Activated CD4-positive, alpha-beta memory T cell treated with anti-CD3 and anti-CD28 coated beads, Interleukin-2, amount 10 ng/mL, durations not matched to agents 7 days and 5 days (primary cell): Measurements from ENCODE around the gene ARAP1. TPM values are rescaled to one million over a fixed set of nuclear protein-coding genes. Genes with fewer than 3 reads are reported as not detected.
A peak's percentile ranks its signal among the peaks of the same experiment; 100 is the strongest.
"Not testable (repeated sequence)": the region's sequence is repeated elsewhere in the genome, so short reads cannot be mapped to it uniquely, and the experiment has no call there.

Experiments
- CTCF ChIA-PET: fragments of 350-600 bp; sonication (Branson Sonifier 250); formaldehyde crosslinking; loops from one replicate; lab custom pipeline; 2021; ENCODE audit warnings: antibody characterized with exemption, inconsistent platforms; lab: Charles Lee
- POLR2A ChIA-PET: fragments of 350-600 bp; sonication (Branson Sonifier 250); formaldehyde crosslinking; loops from one replicate; lab custom pipeline; 2021; ENCODE audit warnings: antibody characterized with exemption; lab: Charles Lee
- DNase-seq: peaks from one replicate; pipeline ENCODE4 v3.0.0-alpha.2; 2020
- H3K27ac Mint-ChIP-seq: one replicate; pipeline ENCODE4 v1.8.0; 2021; ENCODE audit warnings: mild to moderate bottlenecking, mixed read lengths
- H3K27me3 Mint-ChIP-seq: one replicate; pipeline ENCODE4 v1.8.0; 2021; ENCODE audit warnings: mixed read lengths
- H3K36me3 Mint-ChIP-seq: one replicate; pipeline ENCODE4 v1.8.0; 2021; ENCODE audit warnings: low read depth, mixed read lengths
- H3K4me1 Mint-ChIP-seq: one replicate; pipeline ENCODE4 v1.8.0; 2021; ENCODE audit warnings: mixed read lengths
- H3K4me3 Mint-ChIP-seq: one replicate; pipeline ENCODE4 v1.8.0; 2021; ENCODE audit warnings: mild to moderate bottlenecking, mixed read lengths
- H3K9me3 Mint-ChIP-seq: one replicate; pipeline ENCODE4 v1.8.0; 2021; ENCODE audit warnings: mixed read lengths
- total RNA-seq, 2 experiments: library from RNA; stranded (reverse); gene quantifications; one replicate each; pipeline ENCODE4 v1.2.3, GENCODE V29; 2021

ARAP1 gene
- total RNA-seq, result 100 to 1,000 TPM; 108 to 109 TPM

DNA sequence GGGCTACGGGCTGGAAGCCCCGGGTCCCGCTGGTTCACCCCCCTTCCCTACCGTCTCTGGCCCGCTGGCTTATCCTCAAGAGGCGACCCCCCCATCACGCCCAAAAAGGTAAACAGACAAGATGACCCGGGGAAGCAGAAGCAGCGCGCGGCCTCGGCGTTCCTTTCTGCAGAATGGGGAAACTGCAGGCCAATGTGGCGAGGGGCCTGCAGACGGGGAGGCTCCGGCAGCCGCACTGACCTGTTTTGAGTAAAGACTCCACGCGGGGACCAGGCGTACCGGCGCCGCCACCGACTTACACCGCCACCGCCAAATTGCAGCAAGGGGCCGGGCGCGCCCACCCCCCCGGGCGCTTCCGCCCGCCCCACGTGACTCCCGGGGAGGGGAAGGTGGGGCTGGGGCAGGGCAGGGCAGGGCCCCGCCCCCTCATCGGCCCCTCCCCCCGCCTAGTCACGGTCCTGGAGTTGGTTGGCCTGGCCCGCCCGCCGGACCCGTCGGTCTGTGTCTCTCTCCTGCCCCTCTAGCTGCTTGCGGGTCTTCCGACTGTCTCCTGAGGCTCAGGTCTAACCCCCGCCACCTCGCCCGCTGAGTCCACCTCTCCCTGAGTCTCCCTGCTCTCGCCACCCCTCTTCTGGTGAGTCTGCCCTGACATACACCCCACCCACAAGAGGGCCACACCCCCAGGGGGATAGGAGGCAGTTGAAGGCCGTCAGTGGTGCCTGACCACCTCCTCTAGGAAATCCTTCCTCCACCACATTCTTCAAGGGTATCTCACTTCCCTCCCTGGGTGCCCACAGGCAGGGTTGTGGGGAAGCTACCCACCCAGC, at the start of gene ARAP1:
Gene ARAP1, minus strand, starts transcription at position 321 of the 827 bp plus-strand sequence. CDS start 25,280 bp downstream, outside the sequence.
- peak; percentile 84 for DNase-seq
- Mint-ChIP-seq H3K27ac (peak within 1 kb of the TSS; percentile 87), H3K27me3 (no peaks in the 10 kb centered on the region), H3K4me3 (peak within 1 kb of the TSS; percentile 85), H3K9me3 (no peaks in the 10 kb centered on the region), H3K36me3 (peaks cover 4% of the 10 kb centered on the region), H3K4me1 (peaks cover 42% of the 10 kb centered on the region)
- ChIA-PET POLR2A (interaction anchor here (1.0 to 1.4 kb wide), 3 partner anchors 16 to 61 kb away, joined by 3 to 8 read pairs (median 3); no protein-coding TSS in a partner anchor), CTCF (no interaction called here)

DNA sequence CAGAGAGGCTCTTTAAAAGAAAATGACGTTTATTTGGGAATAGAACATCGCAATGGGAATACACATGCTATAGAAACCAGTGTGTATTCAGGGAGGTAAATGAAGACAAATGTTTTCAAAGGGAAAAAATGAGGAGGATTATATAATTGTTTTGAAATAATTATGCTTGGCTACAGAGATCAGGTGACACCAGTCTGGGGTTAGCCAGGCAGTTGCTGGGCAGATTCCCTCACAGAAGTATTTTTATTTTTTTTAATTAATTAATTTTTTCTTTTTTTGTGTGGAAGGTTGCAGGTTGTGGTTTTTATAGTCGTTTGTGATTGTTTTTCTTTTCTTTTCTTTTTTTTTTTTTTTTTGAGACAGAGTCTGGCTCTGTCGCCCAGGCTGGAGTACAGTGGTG, 47.2 kb upstream of the ARAP1 start:
- Mint-ChIP-seq H3K4me1 (peaks cover 5% of the 10 kb centered on the region), H3K27me3 (no peaks in the 10 kb centered on the region), H3K27ac (no peak overlapping the region), H3K4me3 (no peak overlapping the region), H3K36me3 (peaks cover 4% of the 10 kb centered on the region), H3K9me3 (no peaks in the 10 kb centered on the region)
- DNase-seq, result no peak
- ChIA-PET CTCF (no interaction called here), POLR2A (interaction anchor here (1.1 kb wide), 1 partner anchor 75 kb away, joined by 3 read pairs; no protein-coding TSS in a partner anchor)

DNA sequence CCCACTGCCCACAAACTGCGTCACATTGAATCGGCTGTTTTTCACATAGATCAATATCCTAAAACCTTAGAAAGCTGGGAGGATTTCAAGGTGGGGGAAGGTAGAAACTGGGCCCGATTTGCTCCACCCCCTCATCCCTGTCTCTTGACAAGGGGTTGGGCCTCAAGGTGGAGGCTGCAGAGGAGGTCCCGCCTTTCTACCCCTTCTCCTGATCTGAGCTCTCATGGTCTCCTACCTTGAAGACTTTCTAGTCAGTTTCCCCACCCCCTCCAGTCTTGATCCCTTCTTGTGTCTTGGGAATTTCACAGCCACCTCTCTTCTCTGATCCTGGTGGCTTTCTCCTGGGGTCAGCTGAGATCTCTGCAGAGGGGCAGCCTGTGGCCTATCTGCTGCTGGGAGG, 46.2 kb upstream of the ARAP1 start:
- Mint-ChIP-seq H3K27me3 (no peaks in the 10 kb centered on the region), H3K4me1 (peaks cover 11% of the 10 kb centered on the region), H3K9me3 (no peaks in the 10 kb centered on the region), H3K4me3 (no peak overlapping the region), H3K27ac (no peak overlapping the region), H3K36me3 (peaks cover 4% of the 10 kb centered on the region)
- CTCF ChIA-PET, result interaction anchor here (0.6 kb wide), 1 partner anchor 12 kb away, joined by 9 read pairs; no protein-coding TSS in a partner anchor
- DNase-seq, result no peak
- POLR2A ChIA-PET, result interaction anchor here (0.8 to 1.3 kb wide), 4 partner anchors 12 to 73 kb away, joined by 4 to 5 read pairs (median 4); no protein-coding TSS in a partner anchor

DNA sequence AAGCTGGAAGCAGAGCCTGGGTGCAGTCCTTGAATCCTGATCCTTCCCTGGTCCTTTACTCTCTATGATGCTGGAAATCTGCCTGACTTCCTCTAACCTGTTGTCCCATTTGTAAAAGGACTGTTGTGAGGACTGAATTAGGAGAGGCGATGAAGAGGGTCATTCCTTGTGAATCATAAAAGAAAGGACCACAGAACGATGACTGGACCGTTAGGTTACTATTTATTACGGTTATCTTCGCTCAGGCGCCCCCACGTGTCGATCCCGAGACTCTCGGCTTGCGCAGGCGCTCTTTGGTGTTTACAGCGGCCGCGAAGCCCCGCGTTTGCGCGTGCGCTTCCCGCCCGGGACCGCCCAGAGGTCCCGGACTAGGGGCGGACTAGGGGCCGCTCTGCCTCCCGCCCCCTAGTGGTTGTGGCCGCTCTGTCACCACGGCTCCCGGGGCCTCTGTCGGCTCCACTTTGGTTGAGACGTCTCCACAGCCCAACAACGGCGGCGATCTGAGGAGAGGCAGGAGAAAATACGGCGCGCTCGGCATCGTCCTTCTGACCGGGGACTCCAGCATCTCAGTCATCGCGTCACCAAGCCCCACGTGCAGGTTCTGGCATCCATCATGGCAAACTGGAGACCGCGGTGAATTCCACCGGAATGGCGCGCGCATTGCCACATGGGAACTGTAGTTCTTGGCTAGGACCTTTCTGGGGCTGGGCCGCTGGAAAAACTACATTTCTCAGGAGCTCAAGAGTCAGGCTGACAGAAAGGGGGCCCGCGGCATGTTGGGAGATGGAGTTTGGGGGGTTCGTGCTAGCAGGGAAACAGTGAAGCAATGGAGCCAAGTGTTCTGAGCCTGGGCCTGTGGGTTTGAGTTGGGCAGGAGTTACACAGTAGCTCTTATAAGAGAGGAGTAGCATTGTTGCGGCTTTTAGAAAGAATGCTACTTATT, 41.5 kb upstream of the ARAP1 start, which contains the start of gene STARD10:
Gene STARD10, minus strand, starts transcription at position 623 of the 943 bp plus-strand sequence. CDS start 12,866 bp downstream, outside the sequence.
- peak; percentile 95 for DNase-seq
- peaks cover 23% of the 10 kb centered on the region for H3K4me1 Mint-ChIP-seq
- no peaks in the 10 kb centered on the region for H3K27me3 Mint-ChIP-seq
- no peaks in the 10 kb centered on the region for H3K9me3 Mint-ChIP-seq
- POLR2A ChIA-PET, result interaction anchor here (0.8 to 3.9 kb wide), 17 partner anchors 11 to 349 kb away, joined by 3 to 54 read pairs (median 4); partner anchors contain the start of genes ATG16L2 and FCHSD2
- H3K27ac Mint-ChIP-seq, result peak within 1 kb of the TSS; percentile 96
- CTCF ChIA-PET, result interaction anchor here (0.6 to 4.3 kb wide), 35 partner anchors 9 to 388 kb away, joined by 3 to 70 read pairs (median 3); partner anchors contain the start of genes ATG16L2, CLPB and FCHSD2
- H3K4me3 Mint-ChIP-seq, result peak within 1 kb of the TSS; percentile 93
- H3K36me3 Mint-ChIP-seq, result no peaks in the 10 kb centered on the region

DNA sequence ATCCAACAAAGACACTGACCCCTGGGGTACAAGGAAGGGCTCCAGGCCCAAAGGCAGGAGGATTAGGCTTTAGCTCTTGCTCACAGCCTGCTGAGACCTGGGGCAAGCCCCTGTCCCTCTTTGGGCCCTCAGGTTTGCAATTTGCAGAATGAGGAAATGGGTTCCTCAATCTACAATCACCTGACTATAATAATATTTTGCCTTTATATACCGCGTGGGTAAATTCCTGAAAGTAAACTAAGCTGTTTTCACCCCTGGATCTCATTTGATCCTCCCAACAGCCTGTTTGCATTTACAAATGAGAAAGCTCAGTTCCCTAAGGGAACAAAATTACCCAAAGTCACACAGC, 40.8 kb upstream of the ARAP1 start:
- POLR2A ChIA-PET, result interaction anchor here (1.0 to 3.9 kb wide), 6 partner anchors 11 to 350 kb away, joined by 3 to 54 read pairs (median 6); partner anchors contain the start of genes ATG16L2 and FCHSD2
- peaks cover 25% of the 10 kb centered on the region for H3K4me1 Mint-ChIP-seq
- H3K4me3 Mint-ChIP-seq, result peak overlapping the region; percentile 93
- CTCF ChIA-PET, result interaction anchor here (0.6 to 4.3 kb wide), 17 partner anchors 15 to 385 kb away, joined by 3 to 70 read pairs (median 3); partner anchors contain the start of genes ATG16L2 and FCHSD2
- peak overlapping the region; percentile 96 for H3K27ac Mint-ChIP-seq
- H3K36me3 Mint-ChIP-seq, result no peaks in the 10 kb centered on the region
- no peaks in the 10 kb centered on the region for H3K27me3 Mint-ChIP-seq
- H3K9me3 Mint-ChIP-seq, result no peaks in the 10 kb centered on the region
- DNase-seq, result no peak

DNA sequence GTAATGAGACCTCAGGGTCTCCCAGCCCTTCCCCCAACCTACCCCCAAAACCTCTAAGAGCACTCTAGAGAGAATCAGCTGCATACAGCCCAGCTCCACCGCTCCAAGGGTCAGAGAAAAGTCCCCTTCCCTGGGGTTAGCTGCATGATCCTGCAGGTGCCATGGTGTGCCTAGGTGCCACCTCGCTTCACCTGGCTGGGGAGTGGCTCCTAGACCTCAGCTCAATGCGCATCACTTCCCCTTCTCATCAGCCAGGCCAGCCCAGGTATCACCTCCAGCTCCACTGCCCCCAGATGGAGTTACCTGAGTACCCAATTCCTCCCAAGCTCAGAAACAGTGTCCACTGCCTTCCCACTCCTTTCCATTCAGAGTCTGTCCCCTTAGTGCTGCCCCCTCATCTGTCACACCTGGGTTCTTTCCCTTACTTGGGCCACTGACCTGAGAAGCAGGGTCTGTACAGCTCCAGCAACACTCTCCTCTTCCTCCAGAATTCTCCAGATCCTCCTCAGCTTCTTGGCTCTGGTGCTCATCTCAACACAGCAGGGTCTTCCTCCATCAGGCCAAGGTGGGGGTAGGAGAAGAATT, 40.3 kb upstream of the ARAP1 start:
- POLR2A ChIA-PET, result interaction anchor here (1.0 to 3.9 kb wide), 6 partner anchors 10 to 350 kb away, joined by 3 to 54 read pairs (median 6); partner anchors contain the start of genes ATG16L2 and FCHSD2
- CTCF ChIA-PET, result interaction anchor here (0.6 to 4.3 kb wide), 15 partner anchors 19 to 385 kb away, joined by 3 to 70 read pairs (median 3); partner anchors contain the start of genes ATG16L2 and FCHSD2
- Mint-ChIP-seq H3K36me3 (no peaks in the 10 kb centered on the region), H3K27me3 (no peaks in the 10 kb centered on the region), H3K4me3 (no peak overlapping the region), H3K4me1 (peaks cover 29% of the 10 kb centered on the region), H3K27ac (peak overlapping the region; percentile 96), H3K9me3 (no peaks in the 10 kb centered on the region)
- DNase-seq, result no peak

DNA sequence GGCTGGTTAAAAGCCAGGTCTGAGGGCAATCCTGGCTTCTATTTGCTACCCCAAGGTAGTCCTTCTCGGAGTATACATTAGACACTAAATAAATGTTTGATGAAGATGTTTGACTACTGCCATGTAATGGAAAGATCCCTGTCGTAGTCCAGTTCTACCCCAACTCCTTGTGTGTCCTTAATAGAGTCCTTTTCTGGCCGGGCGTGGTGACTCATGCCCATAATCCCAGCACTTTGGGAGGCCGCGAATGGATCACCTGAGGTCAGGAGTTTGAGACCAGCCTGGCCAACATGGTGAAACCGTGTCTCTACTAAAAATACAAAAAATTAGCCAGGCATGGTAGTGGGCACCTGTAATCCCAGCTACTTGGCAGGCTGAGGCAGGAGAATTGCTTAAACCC, 39.0 kb upstream of the ARAP1 start:
- H3K9me3 Mint-ChIP-seq, CTCF ChIA-PET, DNase-seq, H3K27ac Mint-ChIP-seq, H3K27me3 Mint-ChIP-seq, H3K4me3 Mint-ChIP-seq, H3K36me3 Mint-ChIP-seq: not testable (repeated sequence)
- POLR2A ChIA-PET, result interaction anchor here (1.0 kb wide), 1 partner anchor 22 kb away, joined by 3 read pairs; no protein-coding TSS in a partner anchor
- H3K4me1 Mint-ChIP-seq, result peaks cover 29% of the 10 kb centered on the region

DNA sequence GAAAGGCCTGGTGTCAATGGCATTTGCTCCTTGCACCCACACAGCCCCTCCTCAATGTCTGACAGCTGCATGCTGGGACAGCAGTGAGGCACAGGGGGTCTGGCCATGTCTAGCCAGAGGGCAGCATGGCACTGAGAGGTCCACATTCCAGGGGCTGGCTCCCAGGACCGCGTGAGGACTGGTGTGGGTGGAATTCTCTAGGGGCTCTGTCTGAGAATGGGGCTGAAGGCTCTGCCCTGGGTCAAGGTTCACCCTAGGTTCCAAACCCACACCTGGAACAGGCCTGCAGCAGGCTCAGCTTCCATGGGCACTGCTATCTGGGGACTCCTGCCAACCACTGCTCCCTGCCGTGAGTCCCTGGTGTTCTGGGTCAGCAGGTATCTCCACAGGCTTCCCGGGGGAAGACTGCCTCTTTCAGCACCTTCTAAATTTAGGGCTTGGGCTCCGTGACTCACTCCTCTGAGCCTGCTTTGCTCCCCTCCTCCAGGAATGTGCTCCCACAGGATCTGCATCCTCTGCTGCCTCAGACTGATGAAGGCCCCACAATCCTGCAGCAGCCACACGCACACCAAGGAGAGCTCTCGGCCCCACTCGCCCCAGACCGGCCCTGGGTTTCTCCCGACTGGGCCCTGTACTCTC, 37.4 kb upstream of the ARAP1 start:
- Mint-ChIP-seq H3K9me3 (no peaks in the 10 kb centered on the region), H3K27ac (no peak overlapping the region), H3K27me3 (no peaks in the 10 kb centered on the region), H3K4me1 (peaks cover 26% of the 10 kb centered on the region), H3K36me3 (no peaks in the 10 kb centered on the region), H3K4me3 (no peak overlapping the region)
- POLR2A ChIA-PET, result interaction anchor here (0.6 kb wide), 1 partner anchor 85 kb away, joined by 3 read pairs; no protein-coding TSS in a partner anchor
- DNase-seq, result no peak
- CTCF ChIA-PET, result interaction anchor here (1.2 to 2.2 kb wide), 2 partner anchors 23 to 65 kb away, joined by 3 to 11 read pairs; no protein-coding TSS in a partner anchor

DNA sequence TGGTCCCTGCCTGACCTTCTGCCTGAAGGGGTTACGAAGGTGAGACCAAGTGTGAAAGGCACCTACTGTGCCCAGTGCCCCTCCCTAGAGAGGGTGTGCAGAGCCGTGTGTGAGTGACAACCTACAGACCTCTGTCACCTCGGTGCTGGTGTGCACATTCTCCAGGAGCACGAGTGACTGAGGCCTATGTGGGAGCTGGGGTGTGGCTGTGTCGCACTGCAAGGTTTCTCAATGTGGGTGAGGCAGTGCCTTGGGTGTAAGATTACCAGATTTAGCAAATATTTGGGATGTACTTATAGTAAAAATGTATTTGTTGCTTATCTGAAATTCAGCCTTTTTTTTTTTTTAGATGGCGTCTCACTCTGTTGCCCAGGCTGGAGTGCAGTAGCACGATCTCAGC, 36.0 kb upstream of the ARAP1 start:
- Mint-ChIP-seq H3K4me1 (peaks cover 17% of the 10 kb centered on the region), H3K36me3 (no peaks in the 10 kb centered on the region), H3K4me3 (no peak overlapping the region), H3K27ac (no peak overlapping the region), H3K9me3 (no peaks in the 10 kb centered on the region), H3K27me3 (no peaks in the 10 kb centered on the region)
- DNase-seq, result no peak
- POLR2A ChIA-PET, result interaction anchor here (1.0 kb wide), 1 partner anchor 25 kb away, joined by 3 read pairs; no protein-coding TSS in a partner anchor
- CTCF ChIA-PET, result interaction anchor here (1.3 kb wide), 1 partner anchor 63 kb away, joined by 5 read pairs; no protein-coding TSS in a partner anchor

DNA sequence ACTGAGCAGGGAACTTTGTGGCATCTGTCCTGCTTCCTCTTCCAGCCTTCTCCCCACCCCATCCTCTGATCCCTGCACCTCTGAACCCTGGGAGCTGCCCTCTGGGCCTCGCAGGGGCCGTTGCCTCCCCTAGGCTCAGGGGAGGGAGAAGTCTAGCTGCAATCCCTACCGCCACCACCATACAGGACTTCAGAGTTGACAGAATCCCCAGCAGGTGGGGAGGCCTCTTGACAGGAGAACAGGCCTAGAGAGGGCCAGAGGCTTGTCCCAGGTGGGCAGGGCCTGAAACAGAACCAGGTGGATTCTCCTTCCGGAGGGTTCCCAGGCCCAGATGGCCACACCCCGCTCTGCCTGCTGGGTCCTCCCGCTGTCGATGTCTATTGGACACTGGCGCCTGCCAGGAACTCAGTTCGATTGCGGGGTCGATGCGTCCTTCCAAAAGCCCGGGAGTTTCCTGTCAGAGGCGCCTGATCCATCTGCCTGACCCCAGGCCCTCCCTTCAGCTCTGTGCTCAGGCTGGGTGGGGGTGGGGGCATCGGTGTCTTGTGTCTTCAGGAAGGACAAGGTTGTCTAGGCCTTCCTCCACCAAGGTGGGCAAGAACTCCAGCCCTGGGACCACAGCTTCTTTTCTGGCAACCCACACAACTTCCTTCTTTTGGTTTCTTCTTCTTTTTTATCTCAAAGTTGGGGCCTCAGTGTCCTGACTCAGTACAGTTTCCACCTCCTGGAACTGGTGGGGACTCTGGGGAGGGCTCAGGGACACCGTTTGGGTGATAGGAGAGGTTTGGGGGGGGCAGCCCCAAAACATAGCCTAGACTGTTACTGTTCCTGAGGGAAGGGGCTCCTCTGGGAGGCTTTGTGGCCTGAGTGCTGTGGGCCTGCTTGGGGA, 35.3 kb upstream of the ARAP1 start:
- no peak overlapping the region for H3K27ac Mint-ChIP-seq
- no peaks in the 10 kb centered on the region for H3K9me3 Mint-ChIP-seq
- ChIA-PET POLR2A (interaction anchor here (0.9 to 1.3 kb wide), 2 partner anchors 26 to 390 kb away, joined by 3 to 4 read pairs; no protein-coding TSS in a partner anchor), CTCF (interaction anchor here (1.0 to 1.8 kb wide), 4 partner anchors 26 to 395 kb away, joined by 3 to 5 read pairs (median 4); no protein-coding TSS in a partner anchor)
- peaks cover 12% of the 10 kb centered on the region for H3K4me1 Mint-ChIP-seq
- H3K4me3 Mint-ChIP-seq, result no peak overlapping the region
- DNase-seq, result no peak
- no peaks in the 10 kb centered on the region for H3K27me3 Mint-ChIP-seq
- no peaks in the 10 kb centered on the region for H3K36me3 Mint-ChIP-seq
